ENCODE measurements around the gene LRRC10.

Gene LRRC10

DNA sequence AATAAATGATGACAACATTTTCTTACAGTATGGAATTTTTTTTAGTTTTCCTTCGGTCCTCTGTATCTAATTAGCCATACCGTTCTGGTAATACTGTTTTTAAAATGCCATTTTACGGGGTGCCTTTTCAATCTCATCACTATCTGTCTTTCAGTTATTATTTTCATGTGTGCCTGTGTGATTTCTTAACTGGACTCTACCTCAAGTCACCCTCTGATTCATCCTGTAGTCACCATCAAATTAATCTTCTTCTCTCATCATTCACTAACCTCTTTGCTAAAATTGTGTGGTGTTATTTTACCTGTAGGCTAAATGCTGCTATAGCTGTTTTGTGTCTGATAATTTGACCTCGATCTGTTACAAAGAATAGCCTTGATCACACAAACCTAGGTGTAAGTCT lies 41.5 kb downstream of the LRRC10 start:
- no peak for DNase-seq

DNA sequence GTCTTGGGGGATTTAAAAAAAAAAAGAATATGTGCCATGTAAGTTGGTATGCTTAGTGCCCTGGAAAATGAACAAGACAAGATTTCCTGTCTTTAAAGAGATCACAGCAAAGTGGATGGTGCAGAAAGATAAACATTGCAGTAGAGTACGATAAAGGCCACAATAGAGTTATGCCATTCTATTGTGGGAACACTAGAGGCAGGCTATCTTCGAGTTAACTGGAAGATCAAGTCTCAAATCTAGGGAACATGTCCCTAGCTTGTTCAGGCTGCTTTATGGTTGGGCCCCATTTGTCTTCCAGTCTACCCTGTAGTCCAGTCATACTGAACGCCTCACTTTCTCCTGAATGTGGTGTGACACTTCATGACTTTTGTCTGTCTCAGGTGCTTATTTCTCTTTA lies 44.1 kb downstream of the LRRC10 start:
- DNase-seq, result no peak

DNA sequence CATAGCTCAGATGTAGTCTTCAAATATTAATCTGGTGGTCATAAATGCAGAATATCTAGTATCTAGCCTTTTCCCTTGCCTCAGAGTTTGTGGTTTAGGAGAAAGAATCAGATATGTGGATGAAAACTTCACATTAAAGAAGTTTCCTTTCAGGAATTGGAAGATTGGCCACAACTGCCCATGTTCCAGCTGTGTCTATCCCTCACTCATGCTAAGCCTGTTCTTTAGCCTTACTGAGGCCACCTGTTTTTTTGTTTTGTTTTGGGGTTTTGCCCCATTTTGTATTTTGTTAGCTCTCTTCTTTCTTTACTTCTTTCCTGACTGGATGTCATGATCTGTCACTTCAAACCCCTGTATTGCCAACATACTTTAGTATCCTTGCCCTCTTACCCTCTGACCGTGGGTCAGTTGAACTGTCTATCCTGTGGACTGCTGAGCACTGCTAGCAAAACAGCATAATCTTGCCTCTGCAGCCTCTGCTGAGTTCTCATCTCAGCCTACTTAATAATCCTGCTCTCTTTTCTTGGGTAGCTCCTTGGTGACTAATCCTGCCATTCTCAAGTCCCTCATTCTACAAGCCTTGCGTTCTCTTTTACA lies 47.4 kb downstream of the LRRC10 start:
- no peak for DNase-seq

Data from suppressor macrophage (primary cell).